Measurements from ENCODE around the gene CDH7.

The CDH7 gene

DNA sequence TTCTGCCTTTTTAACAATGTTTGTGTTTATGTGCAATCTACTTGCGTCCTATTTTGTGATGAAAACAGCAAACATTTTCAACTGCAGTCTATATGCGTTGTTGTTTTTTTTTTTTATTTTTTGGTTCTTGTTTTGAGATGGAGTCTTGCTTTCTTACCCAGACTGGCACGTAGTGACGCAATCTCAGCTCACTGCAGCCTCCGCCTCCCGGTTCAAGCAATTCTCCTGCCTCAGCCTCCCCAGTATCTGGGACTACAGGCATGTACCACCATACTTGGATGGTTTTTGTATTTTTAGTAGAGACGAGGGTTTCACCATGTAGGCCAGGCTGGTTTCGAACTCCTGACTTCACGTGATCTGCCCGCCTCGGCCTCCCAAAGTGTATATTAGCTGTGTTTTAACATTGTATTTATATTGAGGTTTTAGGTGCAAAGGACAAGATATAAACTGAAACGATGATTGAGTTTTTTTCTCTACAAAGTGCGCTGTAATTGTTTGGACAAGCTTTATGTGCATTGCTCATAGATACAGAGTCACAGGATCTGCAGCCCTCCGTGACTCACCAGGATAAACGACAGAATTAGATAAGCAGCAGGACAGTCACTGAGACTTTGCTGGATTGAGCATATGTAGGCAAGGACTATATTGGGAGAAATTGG lies 17.4 kb downstream of the CDH7 start:
- no peak for DNase-seq

DNA sequence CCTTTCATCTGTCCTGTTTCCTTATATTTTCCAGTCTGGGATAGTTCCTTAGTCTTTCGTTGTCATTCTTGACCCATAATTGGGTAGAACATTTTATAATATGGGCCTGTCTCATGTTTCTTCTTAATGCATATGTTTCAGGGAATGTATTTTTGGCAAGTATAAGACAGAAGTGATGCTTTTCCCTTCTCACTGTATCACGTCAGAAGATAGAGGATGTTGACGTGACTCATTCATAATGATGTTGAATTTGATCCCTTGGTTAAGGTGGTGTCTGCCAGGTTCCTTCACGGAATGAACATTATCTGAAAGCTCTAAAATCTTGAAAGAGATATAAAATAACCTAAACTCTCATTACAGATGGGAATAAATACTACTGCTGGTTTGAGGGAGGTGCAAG lies 18.8 kb downstream of the CDH7 start:
- DNase-seq, result no peak

DNA sequence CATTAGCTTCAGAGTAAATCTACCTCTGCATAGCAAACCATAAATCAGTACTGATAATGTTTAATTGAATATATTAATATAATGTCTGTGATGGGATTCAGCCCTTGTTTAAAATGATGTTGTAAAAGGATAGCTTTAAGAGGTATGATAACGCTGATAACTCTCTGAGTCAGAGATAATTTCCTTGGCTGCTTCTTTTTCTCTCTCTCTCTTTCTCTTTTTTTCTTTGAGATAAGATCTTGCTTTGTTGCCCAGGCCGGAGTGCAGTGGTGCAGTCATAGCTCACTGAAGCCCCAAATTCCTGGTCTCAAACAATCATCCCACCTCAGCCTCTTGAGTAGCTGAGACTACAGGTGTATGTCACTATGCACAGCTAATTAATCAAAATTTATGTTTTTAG lies 35.7 kb downstream of the CDH7 start:
- DNase-seq, result no peak

DNA sequence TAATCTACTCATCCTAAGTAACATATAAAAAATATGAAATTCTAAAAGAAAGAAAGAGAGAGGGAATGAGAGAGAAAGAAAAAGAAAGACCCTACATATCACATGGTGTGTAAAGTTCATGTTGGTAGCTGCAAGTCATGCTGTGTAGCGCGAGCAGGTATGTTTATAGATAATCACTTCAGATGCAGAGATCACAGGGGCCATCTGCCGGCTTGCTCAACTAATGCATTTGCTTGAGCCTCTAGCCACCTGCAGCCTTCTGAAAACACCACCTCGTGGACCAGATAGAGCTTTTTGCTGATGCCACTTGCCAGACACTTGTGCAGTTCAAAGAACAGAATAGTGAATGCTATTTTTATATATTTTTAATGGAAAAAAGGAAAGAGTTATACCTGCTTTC lies 37.6 kb downstream of the CDH7 start:
- no peak for DNase-seq

DNA sequence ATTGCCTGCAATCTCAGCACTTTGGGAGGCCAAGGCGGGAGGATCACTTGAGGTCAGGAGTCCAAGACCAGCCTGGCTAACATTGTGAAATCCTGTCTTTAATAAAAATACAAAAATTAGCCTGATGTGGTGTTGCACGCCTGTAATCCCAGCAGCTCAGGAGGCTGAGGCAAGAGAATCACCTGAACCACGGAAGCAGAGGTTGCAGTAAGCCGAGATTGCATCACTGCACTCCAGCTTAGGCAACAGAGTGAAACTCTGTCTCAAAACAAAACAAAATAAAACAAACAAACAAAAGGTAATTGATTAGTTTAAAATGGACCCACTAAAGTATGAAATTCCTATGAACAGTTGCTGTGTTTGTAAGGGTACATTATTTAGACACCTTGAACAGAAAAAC lies 39.8 kb downstream of the CDH7 start:
- no peak for DNase-seq

DNA sequence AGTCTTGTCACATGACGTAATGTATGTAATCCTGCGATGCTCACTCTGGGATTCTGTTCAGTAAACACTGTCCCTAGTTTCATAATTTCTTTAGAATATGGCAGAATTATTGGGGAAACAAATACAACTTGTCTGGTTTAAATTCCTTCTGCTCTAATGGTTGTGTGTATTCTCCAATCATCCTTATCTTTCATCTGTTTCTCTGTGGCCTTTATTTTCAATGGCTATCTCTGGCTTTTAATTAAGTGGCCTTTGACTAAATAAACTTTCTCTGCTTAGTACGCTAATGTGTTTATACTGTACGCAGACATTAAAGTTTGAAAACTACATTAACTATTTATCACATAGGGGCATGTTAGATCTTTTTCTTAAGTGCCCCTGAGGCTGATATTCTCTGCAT lies 40.9 kb downstream of the CDH7 start:
- DNase-seq, result no peak

DNA sequence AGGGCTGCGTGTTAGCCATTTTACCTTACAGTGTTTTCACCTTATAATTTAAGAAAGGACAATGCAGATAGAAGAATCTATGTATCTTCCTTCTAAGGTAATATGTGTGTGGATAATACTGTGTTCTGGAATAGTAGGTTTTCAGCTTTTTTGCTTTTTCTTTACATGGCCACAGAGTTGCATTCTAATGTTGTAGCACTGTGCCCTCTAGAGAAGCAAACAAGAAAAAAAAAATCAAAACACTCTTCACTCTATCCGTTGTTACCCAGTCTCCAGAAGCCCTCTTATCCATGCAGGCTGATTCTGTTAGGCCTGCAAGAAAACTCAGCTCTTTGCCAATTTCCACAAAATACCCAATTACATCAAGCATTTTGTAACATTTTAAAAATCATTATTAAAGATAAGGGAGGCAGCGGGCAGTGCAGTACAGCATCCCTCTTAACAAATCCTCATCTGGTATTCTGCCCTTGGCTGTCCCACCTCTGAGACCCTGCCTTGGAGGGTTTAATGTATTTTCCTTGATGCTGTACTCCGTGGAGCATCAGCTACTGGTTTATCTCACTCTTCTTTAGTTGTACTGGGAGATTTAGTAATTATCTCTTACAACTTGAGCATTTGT lies 41.8 kb downstream of the CDH7 start:
- no peak for DNase-seq

DNA sequence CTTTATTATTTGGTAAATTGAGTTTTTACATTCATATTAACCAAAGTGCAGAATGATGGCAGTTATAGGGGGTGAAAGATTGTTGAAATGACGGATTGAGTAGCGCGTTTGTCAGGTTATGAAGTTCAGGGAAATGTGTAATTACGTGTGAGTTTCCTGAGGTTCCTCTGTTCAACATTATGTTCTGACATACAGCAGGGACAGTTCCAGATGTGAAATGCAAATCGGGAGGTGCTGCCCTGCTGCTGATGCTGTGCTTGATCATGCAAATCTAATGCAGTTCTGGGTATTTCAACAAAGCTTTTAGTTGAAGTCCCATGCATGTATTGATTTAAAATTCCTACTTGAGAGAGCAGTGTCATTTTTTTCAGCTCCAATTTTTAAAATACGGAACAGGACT lies 57.9 kb downstream of the CDH7 start:
- DNase-seq, result no peak

DNA sequence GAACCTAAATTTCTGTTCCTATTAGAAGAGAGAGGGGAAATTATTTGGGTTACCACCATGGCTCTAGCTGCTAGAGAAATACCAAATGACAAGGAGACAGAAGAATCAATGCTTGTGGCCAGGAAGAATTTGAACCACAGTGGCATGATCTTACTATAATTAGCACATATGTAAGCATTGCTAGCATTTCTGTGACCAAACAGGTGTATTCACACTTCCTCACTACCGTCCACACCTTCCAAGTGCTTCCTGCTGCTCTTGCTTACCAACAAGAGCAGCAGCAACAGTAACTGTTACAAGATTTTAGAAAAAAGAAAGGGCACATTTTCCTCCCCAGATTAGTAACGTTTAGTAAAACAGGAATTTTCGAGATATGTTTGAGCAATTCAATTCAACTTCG lies 60.5 kb downstream of the CDH7 start:
- no peak for DNase-seq

DNA sequence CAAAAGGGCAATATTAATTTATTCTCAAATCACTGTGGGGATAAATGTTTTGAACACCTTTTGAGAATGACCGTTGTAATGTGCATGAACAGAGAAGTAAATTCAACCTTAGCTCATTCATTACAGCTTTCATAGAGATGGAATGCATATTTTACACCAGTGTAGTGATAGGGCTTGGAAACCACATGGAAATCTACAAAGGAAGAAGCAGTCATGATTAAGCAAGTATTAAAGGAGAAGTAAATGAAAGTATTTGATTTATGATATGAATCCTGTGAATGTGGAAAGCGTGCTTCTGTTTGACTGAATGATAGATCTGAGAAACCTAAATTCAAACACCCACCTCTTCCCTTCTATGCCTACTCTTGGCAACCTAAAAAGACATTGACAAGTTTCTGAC lies 64.7 kb downstream of the CDH7 start:
- DNase-seq, result no peak

DNA sequence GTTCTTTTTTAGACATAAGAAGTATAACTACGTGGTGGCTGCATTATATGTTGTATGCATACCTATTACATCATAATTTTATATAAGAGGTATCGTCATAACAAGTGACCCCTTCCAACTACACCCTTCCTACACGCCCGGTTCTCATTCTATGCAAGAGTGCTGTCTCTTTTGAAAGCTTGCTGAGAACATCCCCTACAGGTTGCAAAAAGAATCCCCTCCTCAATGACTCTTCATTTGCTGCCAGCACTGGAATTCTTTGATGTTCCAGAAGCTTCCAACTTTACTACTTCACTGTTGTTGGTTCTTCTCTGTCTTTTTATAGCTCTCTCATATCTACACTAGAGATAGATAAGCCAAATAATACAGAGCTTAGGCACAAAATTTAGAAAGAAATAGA lies 66.4 kb downstream of the CDH7 start:
- no peak for DNase-seq

DNA sequence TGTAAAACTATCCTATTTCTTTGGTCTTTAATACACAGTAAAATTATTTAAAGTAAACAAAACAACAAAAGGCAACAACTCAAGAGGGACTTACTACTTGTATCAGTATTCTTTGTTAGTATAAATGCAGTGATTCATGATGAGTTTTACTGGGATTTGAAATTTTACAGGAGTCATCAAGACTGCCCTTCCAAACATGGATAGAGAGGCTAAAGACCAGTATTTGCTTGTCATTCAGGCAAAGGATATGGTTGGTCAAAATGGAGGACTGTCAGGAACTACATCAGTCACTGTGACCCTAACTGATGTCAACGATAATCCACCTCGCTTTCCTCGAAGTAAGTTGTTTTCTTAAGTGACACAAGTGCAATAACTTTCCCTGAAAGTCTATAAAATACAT lies 71.1 kb downstream of the CDH7 start:
- DNase-seq, result no peak

DNA sequence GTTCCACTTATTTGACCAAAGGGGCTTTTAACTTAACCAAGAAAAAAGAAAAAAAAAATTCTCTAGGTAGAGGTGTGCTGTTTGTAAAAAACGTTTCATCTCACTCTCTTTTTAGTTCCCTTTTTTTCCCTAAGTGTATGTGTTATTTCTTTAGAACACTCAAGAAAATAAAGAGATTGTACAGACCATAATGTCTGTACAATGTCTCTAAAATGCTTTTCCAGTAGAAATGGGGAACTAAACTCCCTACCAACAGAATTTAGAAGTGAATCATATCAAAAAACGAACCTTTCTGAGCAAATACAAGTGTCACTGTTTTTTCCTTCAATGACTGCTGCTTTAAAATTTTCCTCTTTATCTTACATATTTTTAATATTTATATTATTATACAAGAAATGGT lies 72.0 kb downstream of the CDH7 start:
- no peak for DNase-seq

DNA sequence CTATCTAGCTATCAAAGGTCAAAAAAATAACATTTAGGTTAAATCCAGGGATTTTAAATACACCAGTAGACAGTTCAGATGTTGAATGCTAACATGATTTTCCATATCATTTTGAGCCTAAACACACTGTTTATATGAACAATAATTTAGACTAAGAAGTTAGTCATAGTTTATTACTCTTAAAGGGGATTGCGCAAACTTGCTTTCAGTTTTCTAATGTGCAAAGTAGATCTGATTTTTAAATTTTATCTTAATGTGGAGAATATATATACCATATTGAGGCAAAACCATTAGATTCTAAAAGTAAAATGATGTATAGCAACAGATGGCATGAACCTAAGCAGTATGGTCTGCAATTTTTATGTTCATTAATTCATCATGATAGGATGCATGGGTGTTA lies 76.6 kb downstream of the CDH7 start:
- no peak for DNase-seq

DNA sequence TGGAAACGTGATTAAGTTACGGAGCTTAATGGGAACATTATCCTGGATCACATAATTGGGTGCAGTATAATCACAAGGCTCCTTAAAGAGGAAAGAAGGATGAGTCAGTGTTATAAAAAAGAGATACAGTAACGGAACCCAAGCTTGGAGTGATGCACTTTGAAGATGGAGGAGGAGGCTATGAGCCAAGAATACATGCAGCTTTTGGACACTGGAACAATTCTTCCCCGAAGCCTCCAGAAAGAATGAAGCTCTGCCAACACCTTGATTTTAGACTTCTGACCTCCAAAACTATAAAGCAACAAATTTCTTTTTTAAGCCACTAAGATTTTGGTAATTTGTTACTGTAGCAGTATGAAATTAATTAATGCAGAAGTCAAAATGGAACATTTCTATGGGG lies 85.1 kb downstream of the CDH7 start:
- DNase-seq, result no peak

DNA sequence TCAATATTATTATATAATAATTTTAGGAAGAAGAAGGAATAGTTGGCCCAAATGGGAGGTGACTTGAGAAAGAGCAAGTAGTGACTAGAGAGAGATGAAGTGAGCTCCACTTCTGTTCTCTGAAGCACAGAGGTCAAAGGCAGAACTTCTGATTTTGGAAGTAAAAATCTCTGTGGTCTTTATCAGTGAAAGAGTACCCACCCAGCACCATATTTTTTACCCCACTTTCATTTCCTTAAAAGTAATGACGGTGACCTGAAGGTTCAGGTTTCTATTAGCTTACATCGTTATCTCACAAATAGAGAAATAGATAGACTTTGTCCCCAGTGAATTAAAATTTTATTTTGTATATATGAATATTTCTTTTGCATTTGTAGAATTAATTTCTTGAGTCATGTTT lies 95.3 kb downstream of the CDH7 start:
- no peak for DNase-seq

DNA sequence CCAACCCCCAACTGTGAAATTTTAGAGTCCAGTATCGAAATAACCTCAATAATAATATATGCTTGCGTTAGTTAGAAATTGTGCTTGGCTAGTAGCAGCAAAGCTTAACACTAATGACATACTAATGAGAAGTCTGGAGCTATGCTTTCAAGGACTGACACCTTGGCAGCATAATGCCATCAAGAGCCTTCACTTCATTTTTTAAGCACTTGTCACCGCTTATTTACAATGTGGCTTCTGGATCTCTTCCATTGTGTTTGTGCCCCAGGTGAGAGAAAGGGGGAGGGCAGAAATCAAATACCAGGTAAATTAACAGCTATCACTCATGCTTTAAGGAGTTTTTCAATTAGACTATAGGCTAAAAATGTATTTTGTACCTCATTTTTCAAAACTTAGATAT lies 101.5 kb downstream of the CDH7 start:
- DNase-seq, result no peak

DNA sequence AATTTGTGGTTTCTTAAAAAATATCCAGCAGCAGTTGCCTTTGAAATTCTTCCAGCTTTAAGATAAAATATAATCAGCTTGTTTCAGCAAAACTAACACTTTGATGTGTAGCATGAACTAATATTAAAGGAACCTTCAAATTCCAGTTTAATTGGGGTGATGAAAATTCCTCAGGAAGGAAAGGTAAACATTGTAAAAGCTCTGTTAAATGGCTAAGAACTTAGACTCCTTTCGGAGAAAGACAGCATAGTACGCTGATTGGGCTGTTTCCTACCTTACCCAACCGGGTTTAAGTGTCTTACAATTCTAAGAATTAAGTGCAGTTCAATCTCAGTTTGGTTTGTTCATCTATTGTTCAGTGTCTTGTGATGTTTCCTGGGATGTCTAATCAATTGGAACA lies 108.3 kb downstream of the CDH7 start:
- DNase-seq, result no peak

DNA sequence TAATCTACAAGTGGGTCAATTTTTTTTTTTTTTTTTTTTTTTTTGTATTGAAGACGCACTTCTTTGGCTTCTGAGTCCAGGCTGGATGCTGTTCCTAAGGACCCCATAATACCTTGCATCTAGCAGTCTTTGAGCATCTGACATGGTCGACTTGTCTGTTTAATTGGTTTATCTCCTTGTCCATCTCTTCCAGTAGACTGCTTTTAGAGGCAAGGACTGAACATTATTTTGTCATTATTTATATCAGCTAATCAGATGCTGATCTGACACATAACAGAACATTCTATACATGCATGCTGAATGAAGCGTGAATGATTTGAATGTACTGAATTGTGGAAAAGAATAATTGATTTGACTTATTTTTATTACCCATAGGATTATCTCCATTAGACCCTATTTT lies 118.7 kb downstream of the CDH7 start:
- DNase-seq, result no peak

DNA sequence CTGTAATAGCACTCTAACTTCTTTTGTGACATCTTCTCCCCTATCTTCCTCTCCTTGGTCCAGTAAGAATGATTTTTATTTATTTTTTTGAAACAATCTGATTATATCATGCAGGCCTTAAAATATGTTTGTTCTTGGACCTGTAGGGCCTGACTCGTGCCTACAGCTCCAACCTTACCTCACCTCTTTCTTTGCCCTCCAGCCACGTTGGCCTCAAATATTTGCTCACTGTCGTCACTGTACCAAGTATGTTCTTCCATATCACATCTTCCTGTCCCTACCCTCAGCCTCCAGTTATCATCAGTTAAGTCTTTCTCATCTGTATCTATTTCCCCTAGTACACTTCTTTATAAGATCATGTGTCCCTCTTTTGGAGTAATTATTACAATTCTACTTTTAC lies 125.5 kb downstream of the CDH7 start:
- DNase-seq, result no peak

DNA sequence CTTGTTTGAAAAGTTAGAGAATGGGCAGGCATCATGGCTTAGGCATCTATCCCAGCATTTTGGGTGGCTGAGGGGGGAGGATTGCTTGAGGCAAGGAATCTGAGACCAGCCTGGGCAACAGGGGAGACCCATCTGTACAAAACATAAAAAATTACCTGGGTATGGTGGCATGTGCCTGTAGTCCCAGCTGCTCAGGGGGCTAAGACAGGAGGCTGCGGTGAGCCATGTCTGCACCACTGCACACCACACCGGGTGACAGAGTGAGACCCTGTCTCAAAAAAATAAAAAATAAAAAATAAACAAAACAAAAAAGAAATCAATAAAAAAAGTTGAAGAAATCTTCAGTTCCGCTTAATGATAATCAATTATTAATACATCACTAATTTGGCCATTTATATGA lies 146.5 kb downstream of the CDH7 start:
- no peak for DNase-seq

DNA sequence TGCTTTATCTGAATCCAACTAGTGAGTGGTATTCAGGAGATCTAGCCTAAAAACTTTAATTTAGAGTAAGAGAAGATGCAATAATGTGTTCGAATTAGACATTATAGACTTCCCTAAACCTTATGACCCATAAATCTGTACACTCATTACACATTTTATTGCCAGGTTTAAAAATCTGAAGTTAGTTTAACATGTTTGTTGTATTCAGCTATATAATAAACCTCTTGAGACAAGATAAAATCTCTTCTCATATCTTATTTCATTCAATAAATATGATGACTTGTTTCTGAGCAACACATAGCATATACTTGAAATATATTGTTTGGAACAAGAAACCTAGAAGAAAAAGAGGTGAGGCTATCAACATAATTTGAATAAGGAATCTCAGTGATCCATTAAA lies 150.7 kb downstream of the CDH7 start:
- no peak for DNase-seq

DNA sequence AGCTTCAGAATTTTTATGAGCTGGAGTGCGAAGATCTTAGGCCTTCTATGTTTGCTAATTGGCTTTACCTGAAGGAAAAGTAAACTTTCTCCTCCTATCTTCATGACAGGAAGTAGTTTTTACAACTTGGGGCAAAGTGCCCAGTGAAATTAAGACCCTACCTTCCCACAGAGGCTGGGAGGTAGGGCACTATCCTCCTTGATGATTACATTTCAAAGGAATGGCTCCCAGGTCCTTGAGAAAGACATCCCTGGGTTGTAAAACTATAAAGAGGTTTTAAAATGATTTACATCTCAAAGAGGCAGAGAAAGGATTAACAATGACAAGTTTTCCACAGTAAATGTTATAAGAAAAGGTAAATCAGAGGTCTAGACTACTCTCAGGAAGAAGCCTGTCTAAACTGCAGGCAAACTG lies 155.8 kb downstream of the CDH7 start:
- no peak for DNase-seq

DNA sequence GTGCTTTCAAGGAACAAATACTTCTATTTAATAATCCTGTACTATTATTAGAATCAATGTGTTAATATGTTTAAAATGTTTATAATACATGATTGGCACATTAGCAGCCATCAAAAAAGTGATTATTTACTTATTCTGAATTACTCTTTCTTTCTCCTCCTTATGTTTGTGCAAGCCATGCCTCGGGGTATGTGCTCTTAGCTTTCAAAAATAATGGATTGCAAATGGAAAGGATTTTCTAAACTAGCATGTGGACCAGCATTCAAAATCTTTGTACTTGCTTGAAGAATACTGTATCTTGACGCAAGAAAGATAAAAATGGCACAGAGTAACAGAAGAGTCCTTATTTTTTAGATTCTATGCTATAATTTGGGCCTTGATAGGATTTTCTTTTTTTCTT lies 156.5 kb downstream of the CDH7 start:
- no peak for DNase-seq

DNA sequence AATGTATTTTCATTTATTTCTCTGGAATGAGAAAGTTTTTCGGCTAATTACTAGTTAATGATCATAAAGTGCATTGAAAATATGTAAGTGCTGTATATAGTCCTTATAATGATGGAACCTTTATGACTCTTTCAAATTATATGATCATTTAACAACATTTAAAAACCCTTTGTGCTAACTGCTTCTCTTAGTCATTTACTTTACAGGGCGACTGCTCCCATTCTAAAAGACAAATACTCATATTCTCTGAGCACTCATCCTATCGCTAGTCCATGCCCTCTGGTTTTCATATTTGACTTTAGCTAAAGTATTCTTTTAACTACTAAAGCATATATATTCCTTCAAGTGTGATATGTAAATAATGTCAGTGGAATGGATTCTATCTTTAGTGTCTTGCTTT lies 168.2 kb downstream of the CDH7 start:
- DNase-seq, result no peak

DNA sequence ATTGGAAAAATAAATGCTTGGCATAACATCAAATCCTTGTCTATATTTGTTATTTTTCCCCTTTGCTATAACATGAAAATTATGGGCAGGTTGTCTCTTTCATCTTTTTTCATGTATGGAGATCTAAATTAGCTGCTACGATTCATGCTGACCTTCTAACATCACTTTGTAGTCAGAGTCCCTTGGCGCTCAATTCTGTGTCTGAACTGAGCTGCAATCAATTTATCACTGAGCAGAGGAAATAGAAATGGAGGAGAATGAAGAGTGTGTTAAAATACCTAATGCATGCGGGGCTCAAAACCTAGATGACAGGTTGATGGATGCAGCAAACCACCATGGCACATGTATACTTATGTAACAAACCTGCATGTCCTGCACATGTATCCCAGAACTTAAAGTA lies 168.9 kb downstream of the CDH7 start:
- no peak for DNase-seq

Measured in EL (cell line).